Neuronal stem cell (in vitro differentiated cells): Measurements from ENCODE around the gene SEMA3E.

Source experiments
- DNase-seq: peaks from one replicate; pipeline ENCODE4 v3.0.0-alpha.2; 2013; ENCODE audit warnings: low spot score
- H2AFZ ChIP-seq: one replicate; pipeline ENCODE4 v1.6.1; 2013; ENCODE audit warnings: mild to moderate bottlenecking, low read length, inconsistent platforms
- H2AK5ac ChIP-seq: 2 replicates; pipeline ENCODE4 v1.6.1; 2013; ENCODE audit warnings: low read depth, mild to moderate bottlenecking, inconsistent platforms, low read length, moderate library complexity, mixed read lengths
- H2BK120ac ChIP-seq: 2 replicates; pipeline ENCODE4 v1.6.1; 2013; ENCODE audit warnings: low read depth, mild to moderate bottlenecking, inconsistent platforms, low read length, moderate library complexity, mixed read lengths
- H2BK12ac ChIP-seq: one replicate; pipeline ENCODE4 v1.6.1; 2013; ENCODE audit warnings: low read length, inconsistent platforms
- H2BK15ac ChIP-seq: 2 replicates; pipeline ENCODE4 v1.6.1; 2013; ENCODE audit warnings: mild to moderate bottlenecking, low read length, inconsistent platforms, mixed read lengths
- H2BK5ac ChIP-seq: one replicate; pipeline ENCODE4 v1.6.1; 2013; ENCODE audit warnings: inconsistent platforms, mild to moderate bottlenecking, low read length, moderate library complexity
- H3K14ac ChIP-seq: one replicate; pipeline ENCODE4 v1.6.1; 2013; ENCODE audit warnings: low read length, inconsistent platforms
- H3K18ac ChIP-seq: 2 replicates; pipeline ENCODE4 v1.6.1; 2013; ENCODE audit warnings: low read length, inconsistent platforms
- H3K23ac ChIP-seq: 2 replicates; pipeline ENCODE4 v1.6.1; 2013; ENCODE audit warnings: low read depth, mild to moderate bottlenecking, mixed read lengths, low read length, inconsistent platforms; ENCODE audit not compliant: poor library complexity
- H3K27ac ChIP-seq: replicated peaks from 3 replicates; pipeline ENCODE4 v1.5.1; 2013; ENCODE audit warnings: low read length, inconsistent platforms
- H3K27me3 ChIP-seq, 3 experiments: 2 replicates each; pipeline ENCODE4 v1.6.1; 2013; ENCODE audit warnings: low read length in 3 of 3, mild to moderate bottlenecking in 2 of 3, inconsistent platforms in 1 of 3, low read depth in 1 of 3, mixed read lengths in 1 of 3, moderate library complexity in 1 of 3; ENCODE audit not compliant: control insufficient read depth in 3 of 3, insufficient read depth in 3 of 3
- H3K36me3 ChIP-seq, 2 donors: replicated peaks in 1 of 2; 2 replicates each; pipeline ENCODE4 v1.6.1; 2013; ENCODE audit warnings: low read length in 2 of 2; ENCODE audit not compliant: control insufficient read depth in 2 of 2, insufficient read depth in 2 of 2
- H3K4ac ChIP-seq: 2 replicates; pipeline ENCODE4 v1.6.1; 2013; ENCODE audit warnings: inconsistent platforms, mild to moderate bottlenecking, low read length, moderate library complexity
- H3K4me1 ChIP-seq, 2 donors: 1 replicate in 1 of 2; 2 replicates in 1 of 2; pipeline ENCODE4 v1.6.1; 2013; ENCODE audit warnings: low read length in 2 of 2, low read depth in 1 of 2; ENCODE audit not compliant: control insufficient read depth in 2 of 2, insufficient read depth in 1 of 2
- H3K4me2 ChIP-seq: one replicate; pipeline ENCODE4 v1.6.1; 2013; ENCODE audit warnings: mild to moderate bottlenecking, low read length, inconsistent platforms; ENCODE audit not compliant: insufficient read depth, poor library complexity, severe bottlenecking
- H3K4me3 ChIP-seq, 2 donors: 2 replicates each; pipeline ENCODE4 v1.5.1; 2013; ENCODE audit warnings: low read length in 2 of 2, mild to moderate bottlenecking in 2 of 2, inconsistent platforms in 1 of 2, moderate library complexity in 1 of 2
- H3K79me1 ChIP-seq: one replicate; pipeline ENCODE4 v1.6.1; 2013; ENCODE audit warnings: low read depth, mild to moderate bottlenecking, inconsistent platforms, low read length, moderate library complexity
- H3K9ac ChIP-seq: one replicate; pipeline ENCODE4 v1.6.1; 2013; ENCODE audit warnings: mild to moderate bottlenecking, low read depth, low read length, inconsistent platforms; ENCODE audit not compliant: poor library complexity
- H3K9me3 ChIP-seq, 2 donors: replicated peaks in 1 of 2; 2 replicates each; pipeline versions ENCODE3 to v1.6.1; 2013; ENCODE audit warnings: low read length in 2 of 2, mild to moderate bottlenecking in 2 of 2, inconsistent platforms in 1 of 2, low read depth in 1 of 2, mixed read lengths in 1 of 2, moderate library complexity in 1 of 2; ENCODE audit not compliant: control insufficient read depth in 2 of 2, insufficient read depth in 1 of 2
- H4K8ac ChIP-seq: one replicate; pipeline ENCODE4 v1.6.1; 2013; ENCODE audit warnings: low read depth, mild to moderate bottlenecking, inconsistent platforms, low read length, moderate library complexity
- H4K91ac ChIP-seq: one replicate; pipeline ENCODE4 v1.6.1; 2013; ENCODE audit warnings: low read length, low read depth, mild to moderate bottlenecking, inconsistent platforms; ENCODE audit not compliant: poor library complexity
- WGBS, 2 donors: extraction: QIAGEN DNeasy Blood & Tissue Kit; methylation state at CpG; one replicate each; pipeline ENCODE4 v1.1.7; 2013; ENCODE audit warnings: missing lambda C conversion rate in 2 of 2, mixed read lengths in 1 of 2; ENCODE audit not compliant: insufficient read length in 2 of 2, insufficient replicate concordance in 1 of 2; ENCODE audit errors: extremely low coverage in 2 of 2; 5-methylcytosine and 5-hydroxymethylcytosine counted together

Gene SEMA3E

DNA sequence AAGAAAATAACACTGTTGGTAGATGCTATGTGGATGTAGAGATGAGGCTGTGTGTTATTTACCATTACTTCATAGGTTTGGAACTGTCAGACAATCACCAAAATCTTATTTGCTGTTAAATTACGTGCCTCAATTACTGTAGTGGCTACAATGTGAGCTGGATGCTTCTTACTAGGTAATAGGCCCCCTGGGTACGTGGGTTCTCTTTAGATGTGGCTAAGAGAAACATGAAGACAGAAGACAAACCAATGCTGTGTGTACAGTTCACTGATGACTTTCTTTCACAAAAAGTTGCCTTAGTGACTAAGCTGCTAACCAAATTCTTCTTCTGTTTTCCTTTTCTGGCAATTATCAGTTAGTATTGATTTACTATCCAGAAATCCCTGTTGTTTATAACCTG, 144.6 kb downstream of the SEMA3E start:
- Histone ChIP-seq H2BK120ac (no peak overlapping the region), H3K9me3 (no peaks in the 10 kb centered on the region), H2BK15ac (no peak overlapping the region), H3K36me3 (no peaks in the 10 kb centered on the region), H4K8ac (no peak overlapping the region), H2AK5ac (no peak overlapping the region), H2AFZ (peak overlapping the region; percentile 61), H4K91ac (no peak overlapping the region), H3K79me1 (no peaks in the 10 kb centered on the region), H3K4ac (no peak overlapping the region), H2BK12ac (no peak overlapping the region), H3K4me3 (no peak overlapping the region), H2BK5ac (no peak overlapping the region), H3K27me3 (no peaks in the 10 kb centered on the region), H3K9ac (no peak overlapping the region), H3K4me2 (no peak overlapping the region), H3K23ac (no peak overlapping the region), H3K18ac (no peak overlapping the region), H3K27ac (no peak overlapping the region), H3K4me1 (no peaks in the 10 kb centered on the region), H3K14ac (no peak overlapping the region)
- WGBS, 2 donors, result no CpG with 5 or more reads among the region's 2 CpGs
- no peak for DNase-seq

DNA sequence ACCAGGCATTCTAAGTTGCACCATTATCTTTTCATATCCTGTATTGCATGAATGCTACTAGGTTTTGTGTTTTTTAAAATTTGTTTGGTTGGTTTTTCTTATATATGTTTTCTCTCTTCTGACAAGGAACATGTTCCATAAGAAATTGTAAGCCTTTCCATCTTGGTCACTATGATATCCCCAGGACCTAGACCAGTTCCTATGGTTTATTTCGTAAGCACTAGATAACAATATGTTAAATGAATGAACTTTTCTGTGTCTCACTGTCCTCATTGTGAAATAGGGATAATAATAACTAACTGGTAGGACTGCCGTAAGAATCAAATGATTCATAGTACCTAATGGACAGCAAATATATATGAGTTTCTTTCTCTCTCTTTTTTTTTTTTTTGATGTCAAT, 146.3 kb downstream of the SEMA3E start:
- DNase-seq, result no peak
- Histone ChIP-seq H3K9me3 (no peaks in the 10 kb centered on the region), H3K23ac (no peak overlapping the region), H2BK15ac (no peak overlapping the region), H4K8ac (no peak overlapping the region), H2AK5ac (no peak overlapping the region), H3K27ac (no peak overlapping the region), H3K79me1 (no peaks in the 10 kb centered on the region), H3K27me3 (no peaks in the 10 kb centered on the region), H2BK12ac (no peak overlapping the region), H3K4ac (no peak overlapping the region), H3K36me3 (no peaks in the 10 kb centered on the region), H2AFZ (peak overlapping the region; percentile 13), H3K18ac (no peak overlapping the region), H2BK5ac (no peak overlapping the region), H3K9ac (no peak overlapping the region), H2BK120ac (no peak overlapping the region), H3K14ac (no peak overlapping the region), H3K4me1 (no peaks in the 10 kb centered on the region), H4K91ac (no peak overlapping the region), H3K4me3 (no peak overlapping the region), H3K4me2 (no peak overlapping the region)
- WGBS, 2 donors, result no CpG with 5 or more reads among the region's 2 CpGs

DNA sequence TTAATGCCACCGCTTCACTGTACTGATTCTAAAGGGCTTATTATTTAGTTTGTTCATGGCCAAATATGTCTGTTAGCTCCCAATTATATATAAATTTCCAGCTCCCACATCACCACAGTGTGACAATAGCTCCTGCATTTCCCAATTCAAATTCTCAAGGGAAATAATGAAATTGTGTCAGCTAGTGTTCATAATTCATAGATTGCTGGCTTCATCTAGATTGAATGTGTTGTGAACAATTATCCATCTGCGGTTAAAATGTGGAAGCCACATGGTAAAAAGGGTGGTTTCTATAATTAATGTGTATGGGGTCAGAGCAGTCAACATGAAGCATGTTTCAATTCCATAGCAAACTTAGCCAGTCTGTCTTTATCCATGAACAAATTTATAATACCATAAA, 154.3 kb downstream of the SEMA3E start:
- H3K27ac ChIP-seq, result no peak overlapping the region
- H3K4me2 ChIP-seq, result no peak overlapping the region
- H3K9me3 ChIP-seq, result no peaks in the 10 kb centered on the region
- H3K4me1 ChIP-seq, result no peaks in the 10 kb centered on the region
- no peak overlapping the region for H2BK5ac ChIP-seq
- H3K27me3 ChIP-seq, result no peaks in the 10 kb centered on the region
- H2AK5ac ChIP-seq, result no peak overlapping the region
- no peak for DNase-seq
- H3K14ac ChIP-seq, result no peak overlapping the region
- H4K8ac ChIP-seq, result no peak overlapping the region
- H3K79me1 ChIP-seq, result no peaks in the 10 kb centered on the region
- H4K91ac ChIP-seq, result no peak overlapping the region
- no peak overlapping the region for H2BK12ac ChIP-seq
- no peak overlapping the region for H3K4me3 ChIP-seq
- no peak overlapping the region for H2BK15ac ChIP-seq
- H3K4ac ChIP-seq, result no peak overlapping the region
- no CpG with 5 or more reads among the region's 2 CpGs for WGBS, 2 donors
- H2AFZ ChIP-seq, result no peak overlapping the region
- no peak overlapping the region for H3K23ac ChIP-seq
- H3K36me3 ChIP-seq, result no peaks in the 10 kb centered on the region
- H3K9ac ChIP-seq, result no peak overlapping the region
- no peak overlapping the region for H2BK120ac ChIP-seq
- H3K18ac ChIP-seq, result no peak overlapping the region

DNA sequence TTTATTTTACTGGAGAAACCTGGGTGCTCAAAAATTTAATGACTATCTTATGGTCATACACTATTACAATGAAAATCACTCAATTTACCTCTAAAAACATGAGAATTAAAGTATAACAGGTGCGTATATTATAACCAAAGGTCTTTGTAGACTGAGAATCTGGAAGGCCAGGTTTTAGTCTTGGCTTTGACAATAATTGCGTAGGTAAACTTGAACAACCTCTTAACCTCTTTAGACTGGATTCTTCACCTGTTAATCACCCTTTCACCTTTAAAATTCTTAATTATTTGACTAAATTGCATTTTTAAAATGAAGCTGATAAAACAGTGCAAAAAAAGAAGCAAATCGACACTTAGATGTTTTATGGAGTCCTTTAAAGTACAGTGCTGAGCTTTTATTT, 156.1 kb downstream of the SEMA3E start:
- no peak overlapping the region for H2BK15ac ChIP-seq
- no peak overlapping the region for H3K4ac ChIP-seq
- no peaks in the 10 kb centered on the region for H3K36me3 ChIP-seq
- H3K18ac ChIP-seq, result no peak overlapping the region
- DNase-seq, result no peak
- WGBS, 2 donors, result no CpG with 5 or more reads among the region's 3 CpGs
- no peak overlapping the region for H2AK5ac ChIP-seq
- H3K4me1 ChIP-seq, result no peaks in the 10 kb centered on the region
- no peak overlapping the region for H2AFZ ChIP-seq
- no peak overlapping the region for H3K23ac ChIP-seq
- no peaks in the 10 kb centered on the region for H3K79me1 ChIP-seq
- no peak overlapping the region for H3K14ac ChIP-seq
- H2BK12ac ChIP-seq, result no peak overlapping the region
- no peak overlapping the region for H3K27ac ChIP-seq
- no peak overlapping the region for H4K91ac ChIP-seq
- H3K4me3 ChIP-seq, result no peak overlapping the region
- no peak overlapping the region for H2BK120ac ChIP-seq
- H3K9ac ChIP-seq, result no peak overlapping the region
- H2BK5ac ChIP-seq, result no peak overlapping the region
- no peaks in the 10 kb centered on the region for H3K9me3 ChIP-seq
- H3K4me2 ChIP-seq, result no peak overlapping the region
- H4K8ac ChIP-seq, result no peak overlapping the region
- no peaks in the 10 kb centered on the region for H3K27me3 ChIP-seq
